Lower leg skin (tissue), 3 donors: ENCODE data around the gene TERT.

Experiments used
- CTCF ChIP-seq, 3 donors: fragments of 450-650 bp; IDR thresholded peaks; one replicate each; pipeline ENCODE4 v1.5.1; 2016; ENCODE audit warnings: antibody characterized with exemption in 3 of 3, mild to moderate bottlenecking in 3 of 3, moderate library complexity in 2 of 3
- POLR2A ChIP-seq, 2 donors: fragments of 450-650 bp; IDR thresholded peaks; one replicate each; pipeline ENCODE4 v1.6.1; 2016 to 2017; ENCODE audit warnings: antibody characterized with exemption in 2 of 2, mild to moderate bottlenecking in 1 of 2, moderate library complexity in 1 of 2

- no peak for TF ChIP-seq POLR2A (IDR thresholded peaks at IDR 0.05)
- TF ChIP-seq CTCF (IDR thresholded peaks at IDR 0.05), result no peak
Observed at GRCh38 chr5:1281038-1281882, 13.6 kb downstream of the TERT start.
